HG03045 (cell line): ENCODE measurements around the gene TBX5.

ENCODE experiments used
- ATAC-seq: cut with Tn5 transposase; IDR thresholded peaks from one replicate; pipeline ENCODE4 v1.9.1; 2021; ENCODE audit warnings: mild to moderate bottlenecking, moderate library complexity; ENCODE audit not compliant: unreplicated experiment

Gene TBX5

DNA sequence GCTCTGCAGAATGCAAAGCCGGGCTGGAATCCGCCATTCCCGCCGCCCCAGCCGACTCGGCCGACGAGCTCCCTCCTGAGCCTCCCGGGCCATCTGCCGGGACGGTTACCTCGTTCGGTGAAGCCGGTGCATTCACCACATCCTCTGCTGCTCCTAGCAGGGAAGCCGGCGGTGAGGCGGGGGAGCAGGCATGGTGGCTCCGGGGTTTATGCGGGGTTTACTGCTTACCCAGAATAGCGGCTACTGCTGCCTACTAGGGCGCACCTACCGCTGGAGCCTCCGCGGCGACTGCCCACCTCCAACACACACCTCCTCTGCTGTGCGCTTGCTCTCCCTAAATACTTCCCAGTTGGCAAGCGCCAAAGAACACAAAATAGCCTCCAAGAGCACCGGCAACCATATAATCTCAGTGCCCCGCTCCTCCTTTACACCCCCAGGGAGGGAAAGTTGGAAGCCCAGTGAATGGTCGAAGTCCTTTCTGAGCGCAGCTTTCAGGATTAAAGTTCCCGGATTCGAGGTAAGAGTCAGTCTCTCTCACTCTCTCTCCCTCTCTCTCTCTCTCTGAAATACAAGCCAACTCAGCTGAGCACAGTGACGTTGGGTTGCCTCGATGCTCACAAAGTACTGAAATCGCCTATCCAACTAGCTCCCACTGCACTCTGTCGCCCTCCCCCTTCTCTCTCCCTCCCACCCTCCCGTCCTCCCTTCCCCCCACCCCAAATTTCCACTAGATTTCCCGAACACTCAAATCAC is at the start of gene TBX5:
Gene TBX5, minus strand, starts transcription at position 626 of the 753 bp plus-strand sequence. CDS start 2,246 bp downstream, outside the sequence.
- ATAC-seq, result no peak

- no peak for ATAC-seq
Measured at GRCh38 chr12:114451657-114452056, 45.7 kb upstream of the TBX5 start.

DNA sequence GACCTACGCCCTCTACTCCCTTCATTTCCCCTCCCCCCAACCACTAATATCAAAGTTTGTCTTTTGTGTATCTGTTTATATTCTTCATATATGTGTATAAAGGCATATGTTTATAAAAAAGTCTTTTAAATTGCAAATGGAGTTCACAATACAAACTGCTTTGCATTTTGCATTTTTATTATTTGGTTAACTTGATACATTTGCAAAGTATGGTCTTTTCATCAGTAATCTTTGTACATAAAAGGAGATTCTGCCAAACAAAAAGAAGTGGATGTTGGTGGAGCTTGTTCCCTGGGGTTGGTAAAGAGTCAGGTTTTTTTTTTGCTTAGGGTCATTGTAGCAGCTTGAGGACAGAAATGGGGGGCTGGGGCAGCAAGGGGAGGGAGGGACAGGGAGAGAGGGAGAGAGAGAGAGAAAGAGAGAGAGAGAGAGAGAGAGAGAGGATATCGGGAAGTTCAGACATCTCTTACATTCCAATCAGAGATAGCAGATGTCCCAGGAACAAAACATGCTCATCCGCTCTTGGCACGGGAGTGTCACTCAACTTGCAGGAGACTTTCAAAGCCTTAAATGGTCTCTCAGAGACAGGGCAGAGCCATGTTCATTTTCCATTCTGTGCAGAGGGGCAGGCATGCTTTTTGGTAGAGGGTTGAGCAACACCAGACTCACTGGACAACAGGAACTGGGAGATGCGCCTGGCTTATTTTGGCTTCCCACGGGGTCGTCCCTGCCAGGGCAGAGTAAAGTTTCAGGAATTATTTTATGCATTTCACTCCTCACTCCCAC is 44.8 kb upstream of the TBX5 start:
- no peak for ATAC-seq

DNA sequence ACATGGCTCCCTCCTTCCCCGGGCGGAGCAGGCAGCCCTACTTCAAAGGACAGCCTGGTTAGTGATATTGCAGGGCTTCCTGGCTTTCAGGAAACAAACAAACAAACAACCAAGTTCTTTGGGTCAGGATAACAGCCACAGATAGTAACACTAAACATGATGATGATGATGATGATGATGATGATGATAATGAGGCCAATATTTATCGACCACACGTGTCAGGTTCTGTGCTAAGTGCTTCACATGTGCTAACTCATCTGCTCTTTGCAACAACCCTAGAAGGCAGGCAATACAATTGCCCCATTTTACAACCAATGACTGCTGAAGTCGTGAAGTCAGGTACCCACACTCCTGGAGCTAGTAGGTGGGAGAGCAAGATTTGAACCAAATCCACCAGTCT is 44.1 kb upstream of the TBX5 start:
- no peak for ATAC-seq

DNA sequence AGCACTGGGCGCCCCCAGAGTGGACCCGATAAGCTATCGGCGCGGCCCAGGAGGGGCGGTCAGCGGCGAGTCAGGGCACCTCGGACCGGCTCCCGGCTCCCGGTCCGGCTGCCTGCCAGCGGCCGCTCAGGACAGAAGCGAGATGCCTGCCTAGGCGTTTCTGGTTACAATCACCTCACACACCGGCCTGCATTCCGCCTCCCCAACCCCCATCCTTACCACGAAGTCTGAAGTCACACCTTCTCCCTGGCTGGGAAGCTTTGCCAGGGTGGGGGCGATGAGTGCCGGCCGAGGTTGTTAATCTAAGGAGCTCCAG is 42.6 kb upstream of the TBX5 start:
- no peak for ATAC-seq

GRCh38 chr12:114447799-114448617 is 42.1 kb upstream of the TBX5 start:
- no peak for ATAC-seq

GRCh38 chr12:114447274-114447716 is 41.4 kb upstream of the TBX5 start:
- no peak for ATAC-seq

DNA sequence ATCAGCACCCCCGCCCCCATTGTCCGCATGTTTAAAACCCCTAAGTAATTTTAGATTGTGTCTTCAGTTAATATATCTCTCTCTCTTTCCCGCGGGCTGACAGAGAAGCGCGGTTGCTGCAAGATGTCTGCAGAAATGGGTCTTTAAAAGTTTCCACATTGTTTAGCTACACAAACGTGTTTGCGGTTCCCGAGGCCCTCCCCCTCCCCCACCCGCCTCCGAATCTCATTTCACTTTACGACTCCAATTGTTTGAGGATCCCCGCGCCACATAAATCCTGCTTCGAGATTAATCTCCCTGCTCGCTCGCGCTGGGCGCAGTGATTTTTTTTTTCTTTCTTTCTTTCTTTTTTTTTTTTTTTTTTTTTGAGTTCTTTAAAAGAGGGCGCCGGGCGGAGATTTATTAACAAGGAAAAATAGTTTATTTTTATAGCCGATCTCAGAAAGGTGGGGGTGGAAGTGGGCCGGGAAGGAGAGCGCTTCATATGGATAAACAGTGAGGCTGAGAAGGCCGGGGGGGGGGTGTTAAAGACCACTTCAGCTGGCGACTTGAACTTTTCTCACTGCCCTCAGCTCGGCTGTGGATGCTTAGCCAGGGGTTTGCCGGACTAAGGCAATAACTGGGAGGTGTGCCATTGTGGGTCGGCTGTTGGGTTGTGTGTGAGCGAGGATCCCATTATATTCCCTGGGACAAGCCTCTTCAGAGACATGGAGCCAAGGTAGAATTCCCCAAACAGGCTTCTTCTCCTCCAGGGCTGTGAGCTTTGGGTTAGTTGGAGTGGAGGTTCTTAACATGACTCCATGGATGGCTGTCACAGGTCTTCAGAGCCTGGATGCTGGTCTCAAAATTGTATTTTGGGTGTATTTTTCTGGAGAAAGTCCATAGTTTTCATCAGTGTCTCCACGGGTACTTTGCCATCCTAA is 39.7 kb upstream of the TBX5 start:
- ATAC-seq, result no peak

GRCh38 chr12:114444422-114445279 is 38.7 kb upstream of the TBX5 start:
- no peak for ATAC-seq

GRCh38 chr12:114443607-114444421 is 37.9 kb upstream of the TBX5 start:
- ATAC-seq, result no peak

DNA sequence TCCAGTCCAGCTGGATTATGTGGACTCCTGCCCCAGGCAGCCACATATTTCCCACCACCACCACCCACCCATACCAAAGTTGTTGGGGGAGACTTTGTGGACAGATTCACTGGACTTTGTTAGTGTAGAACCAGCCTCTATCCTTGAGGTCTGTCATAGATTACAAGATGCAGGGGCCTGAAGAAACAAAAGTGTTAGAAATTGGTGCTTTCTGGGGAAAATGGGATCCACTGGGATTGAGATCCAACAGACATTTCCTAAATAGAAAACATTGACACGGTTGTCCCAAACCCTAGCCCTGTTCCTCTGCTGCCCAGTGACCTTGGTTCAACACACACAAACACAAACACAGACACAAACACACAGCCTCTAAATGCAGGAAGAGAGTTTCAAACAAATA is 36.6 kb upstream of the TBX5 start:
- no peak for ATAC-seq

- ATAC-seq, result no peak
Measured at GRCh38 chr12:114441545-114441944, 35.6 kb upstream of the TBX5 start.

DNA sequence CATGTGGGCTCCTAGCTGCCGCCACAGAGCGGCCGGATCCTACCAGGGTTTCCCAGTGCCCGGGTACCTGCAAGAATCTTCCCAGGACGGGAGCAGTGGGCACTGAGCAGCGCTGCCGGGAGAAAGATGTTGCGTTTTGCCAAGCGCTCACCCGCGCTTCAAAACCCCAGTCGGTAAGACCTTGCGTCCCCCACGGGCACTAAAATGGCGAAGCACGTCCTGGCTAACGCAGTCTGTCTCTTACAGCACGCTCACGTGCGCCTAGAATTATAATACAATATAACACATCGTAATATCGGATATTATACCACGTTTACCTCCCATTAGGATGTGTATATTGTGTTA is 35.1 kb upstream of the TBX5 start:
- no peak for ATAC-seq

- ATAC-seq, result no peak
Measured at GRCh38 chr12:114440270-114441038, 34.5 kb upstream of the TBX5 start.

- ATAC-seq, result no peak
Measured at GRCh38 chr12:114439817-114440216, 33.9 kb upstream of the TBX5 start.

DNA sequence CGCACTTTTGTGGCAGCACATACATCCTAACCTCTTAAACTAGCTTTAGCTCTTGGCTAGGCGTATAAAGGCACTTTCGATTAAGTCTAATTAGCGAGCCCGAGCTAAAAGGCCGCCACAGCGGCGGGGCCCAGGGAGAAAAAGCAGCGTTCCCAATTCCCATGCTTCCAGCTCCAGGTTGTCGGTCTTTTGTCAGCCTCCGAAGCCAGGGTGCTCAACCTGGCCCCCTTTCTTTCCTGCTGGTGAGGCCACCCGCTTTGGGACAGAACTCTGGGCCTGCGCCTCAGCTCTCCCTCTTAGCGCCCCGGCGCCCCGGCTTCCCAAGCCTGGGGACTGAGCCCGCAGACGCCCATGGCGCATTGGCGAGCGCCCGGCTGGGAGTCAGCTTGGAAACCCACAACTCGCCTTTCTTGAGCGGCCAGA is 33.3 kb upstream of the TBX5 start:
- no peak for ATAC-seq

- no peak for ATAC-seq
Measured at GRCh38 chr12:114438635-114439256, 32.8 kb upstream of the TBX5 start.

DNA sequence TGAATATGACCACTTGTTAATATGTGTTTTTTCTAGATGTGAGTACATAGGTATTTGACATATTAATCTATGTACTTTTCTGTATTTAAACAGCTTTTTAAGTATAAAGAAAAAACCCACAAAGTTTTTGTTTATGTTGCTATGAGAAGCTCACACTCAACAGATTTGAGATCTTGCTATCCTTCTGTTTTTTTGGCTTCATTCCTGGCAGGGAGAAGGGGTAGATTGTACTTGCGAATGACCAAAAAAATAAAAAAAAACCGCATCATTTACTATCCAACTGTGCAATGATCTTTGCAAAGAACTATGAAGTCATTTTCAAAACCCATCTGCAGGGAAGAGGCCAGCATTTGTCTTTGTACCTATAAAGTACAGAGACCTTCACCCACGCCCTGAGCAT is 28.4 kb upstream of the TBX5 start:
- no peak for ATAC-seq
